Hematopoietic multipotent progenitor cell treated with erythropoietin and hydrocortisone succinate and interleukin-3 and kit ligand, for 8 days (in vitro differentiated cells): Measurements from ENCODE around the gene HERC6.
"Not testable (repeated sequence)": the region's sequence is repeated elsewhere in the genome, so short reads cannot be mapped to it uniquely, and the experiment has no call there.

Experiments used
- DNase-seq: peaks from one replicate; pipeline ENCODE4 v3.0.0-alpha.2; 2015

HERC6 gene

GRCh38 chr4:88391703-88392102 is 13.1 kb downstream of the HERC6 start:
- no peak for DNase-seq

GRCh38 chr4:88396681-88397080 is 18.0 kb downstream of the HERC6 start:
- DNase-seq = peak; percentile 71

- DNase-seq = no peak
Measured at GRCh38 chr4:88398381-88398780, 19.7 kb downstream of the HERC6 start.

GRCh38 chr4:88409206-88409605 is 30.6 kb downstream of the HERC6 start:
- DNase-seq = no peak

GRCh38 chr4:88409789-88410188 is 31.1 kb downstream of the HERC6 start:
- DNase-seq = no peak

- DNase-seq = no peak
Measured at GRCh38 chr4:88411491-88412096, 32.9 kb downstream of the HERC6 start.

GRCh38 chr4:88413801-88414200 is 35.1 kb downstream of the HERC6 start:
- peak; percentile 82 for DNase-seq

GRCh38 chr4:88414755-88415154 is 36.1 kb downstream of the HERC6 start:
- no peak for DNase-seq

GRCh38 chr4:88415982-88416381 is 37.3 kb downstream of the HERC6 start:
- no peak for DNase-seq

GRCh38 chr4:88418411-88418810 is 39.8 kb downstream of the HERC6 start:
- no peak for DNase-seq

- DNase-seq = no peak
Measured at GRCh38 chr4:88419874-88420273, 41.2 kb downstream of the HERC6 start.

- no peak for DNase-seq
Measured at GRCh38 chr4:88420844-88421243, 42.2 kb downstream of the HERC6 start.

GRCh38 chr4:88422403-88422802 is 43.8 kb downstream of the HERC6 start:
- no peak for DNase-seq

GRCh38 chr4:88429401-88429800 is 50.7 kb downstream of the HERC6 start:
- no peak for DNase-seq

- no peak for DNase-seq
Measured at GRCh38 chr4:88435987-88436693, 57.5 kb downstream of the HERC6 start.

GRCh38 chr4:88437873-88438272 is 59.2 kb downstream of the HERC6 start:
- DNase-seq = not testable (repeated sequence)

GRCh38 chr4:88439161-88439760 is 60.6 kb downstream of the HERC6 start:
- no peak for DNase-seq

GRCh38 chr4:88440146-88440545 is 61.5 kb downstream of the HERC6 start:
- DNase-seq = no peak

- DNase-seq = no peak
Measured at GRCh38 chr4:88441696-88442095, 63.0 kb downstream of the HERC6 start.

- DNase-seq = peak; percentile 53
Measured at GRCh38 chr4:88442689-88443191, 64.1 kb downstream of the HERC6 start.

GRCh38 chr4:88443486-88443885 is 64.8 kb downstream of the HERC6 start:
- DNase-seq = no peak

GRCh38 chr4:88445252-88445651 is 66.6 kb downstream of the HERC6 start:
- no peak for DNase-seq

GRCh38 chr4:88446124-88446523 is 67.5 kb downstream of the HERC6 start:
- no peak for DNase-seq
